Neutrophil (primary cell): ENCODE measurements around the gene ZNF362.

Source experiments
- H3K27ac ChIP-seq: fragments of 200-600 bp; sonication (generic); 2 replicates; pipeline ENCODE4 v1.5.1; 2016; ENCODE audit warnings: mild to moderate bottlenecking, moderate library complexity
- H3K27me3 ChIP-seq: fragments of 200-600 bp; sonication (generic); 2 replicates; pipeline ENCODE4 v1.6.0; 2016; ENCODE audit warnings: mild to moderate bottlenecking
- H3K36me3 ChIP-seq: fragments of 200-600 bp; sonication (generic); 2 replicates; pipeline ENCODE4 v1.5.1; 2017
- H3K4me1 ChIP-seq, 2 experiments: fragments of 200-600 bp in 1 of 2; sonication (generic) in 1 of 2; 1 replicate in 1 of 2; 2 replicates in 1 of 2; pipeline versions ENCODE4 v1.5.1 to v1.6.1; 2013 to 2016; ENCODE audit warnings: low read depth in 1 of 2, low read length in 1 of 2, mild to moderate bottlenecking in 1 of 2, moderate library complexity in 1 of 2; ENCODE audit not compliant: control insufficient read depth in 1 of 2, insufficient read depth in 1 of 2
- H3K4me3 ChIP-seq, 2 experiments: fragments of 200-600 bp in 1 of 2; sonication (generic) in 1 of 2; 1 replicate in 1 of 2; 2 replicates in 1 of 2; pipeline ENCODE4 v1.5.1; 2013 to 2016; ENCODE audit warnings: low read depth in 1 of 2, low read length in 1 of 2, mild to moderate bottlenecking in 1 of 2, moderate library complexity in 1 of 2
- H3K9me3 ChIP-seq: fragments of 200-600 bp; sonication (generic); 2 replicates; pipeline ENCODE4 v1.5.1; 2016
- CTCF ChIP-seq: fragments of 200-600 bp; sonication (generic); IDR thresholded peaks from 2 replicates; pipeline ENCODE4 v1.5.1; 2016; ENCODE audit warnings: antibody characterized with exemption

ZNF362 gene

DNA sequence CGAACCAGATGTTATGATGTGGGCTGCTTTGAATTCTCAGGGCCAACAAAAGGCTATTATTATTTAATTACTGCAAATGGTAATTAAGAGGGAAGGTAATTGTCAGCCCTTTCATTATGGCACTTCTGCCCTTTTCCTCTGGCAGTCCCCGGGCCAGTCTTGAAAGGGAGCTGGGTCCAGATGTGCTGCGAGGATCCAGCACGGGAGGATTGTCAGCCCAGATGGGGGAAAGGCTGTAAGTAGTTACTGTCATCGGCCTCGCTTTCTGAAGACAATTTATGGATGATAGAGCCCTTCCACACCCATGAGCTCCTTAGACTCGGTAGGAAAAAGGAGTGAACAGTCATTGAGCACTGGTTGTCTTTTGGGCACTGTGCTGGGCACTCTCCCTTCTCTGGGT is 8.7 kb upstream of the ZNF362 start:
- Histone ChIP-seq H3K4me3 (no peak overlapping the region), H3K36me3 (no peaks in the 10 kb centered on the region), H3K9me3 (no peaks in the 10 kb centered on the region), H3K27ac (no peak overlapping the region), H3K27me3 (peaks cover 37% of the 10 kb centered on the region), H3K4me1 (no peaks in the 10 kb centered on the region)
- no peak for TF ChIP-seq CTCF

GRCh38 chr1:33248244-33248643 is 8.0 kb upstream of the ZNF362 start:
- Histone ChIP-seq H3K36me3 (no peaks in the 10 kb centered on the region), H3K4me1 (no peaks in the 10 kb centered on the region), H3K9me3 (no peaks in the 10 kb centered on the region), H3K27ac (no peak overlapping the region), H3K4me3 (no peak overlapping the region), H3K27me3 (peaks cover 44% of the 10 kb centered on the region)
- TF ChIP-seq CTCF, result no peak

- no peak overlapping the region for H3K4me3 ChIP-seq
Observed at GRCh38 chr1:33249422-33249821, 6.9 kb upstream of the ZNF362 start.

DNA sequence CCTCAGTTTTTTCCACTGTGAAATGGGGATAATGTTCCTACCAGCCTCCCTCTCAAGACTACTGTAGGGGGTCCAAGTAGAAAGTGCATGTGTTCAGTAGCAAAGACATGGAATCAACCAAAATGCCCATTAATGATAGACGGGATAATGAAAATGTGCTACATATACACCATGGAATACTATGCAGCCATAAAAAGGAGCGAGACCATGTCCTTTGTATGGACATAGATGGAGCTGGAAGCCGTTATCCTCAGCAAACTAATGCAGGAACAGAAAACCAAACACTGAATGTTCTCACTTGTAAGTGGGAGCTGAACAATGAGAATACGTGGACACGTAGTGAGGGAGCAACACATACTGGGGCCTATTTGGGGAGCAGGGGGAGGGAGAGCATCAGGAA is 6.1 kb upstream of the ZNF362 start:
- H3K27ac ChIP-seq, result no peak overlapping the region
- no peak for TF ChIP-seq CTCF
- H3K9me3 ChIP-seq, result no peaks in the 10 kb centered on the region
- H3K27me3 ChIP-seq, result peaks cover 51% of the 10 kb centered on the region
- no peak overlapping the region for H3K4me3 ChIP-seq
- H3K4me1 ChIP-seq, result peaks cover under 1 to 2% of the 10 kb centered on the region in 2 experiments
- no peaks in the 10 kb centered on the region for H3K36me3 ChIP-seq

More at GRCh38 chr1:33249422-33249821, 6.9 kb upstream of the ZNF362 start:
- no peaks in the 10 kb centered on the region for H3K9me3 ChIP-seq
- no peaks in the 10 kb centered on the region for H3K4me1 ChIP-seq
- no peaks in the 10 kb centered on the region for H3K36me3 ChIP-seq
- no peak overlapping the region for H3K27ac ChIP-seq
- TF ChIP-seq CTCF, result no peak
- peaks cover 48% of the 10 kb centered on the region for H3K27me3 ChIP-seq

- TF ChIP-seq CTCF, result no peak
- no peak overlapping the region for H3K27ac ChIP-seq
- no peaks in the 10 kb centered on the region for H3K36me3 ChIP-seq
- H3K9me3 ChIP-seq, result no peaks in the 10 kb centered on the region
- H3K4me3 ChIP-seq, result no peak overlapping the region
- H3K27me3 ChIP-seq, result peaks cover 53% of the 10 kb centered on the region
- H3K4me1 ChIP-seq, result peaks cover 6 to 7% of the 10 kb centered on the region in 2 experiments
Observed at GRCh38 chr1:33250724-33251123, 5.6 kb upstream of the ZNF362 start.

GRCh38 chr1:33254491-33254890 is 1.8 kb upstream of the ZNF362 start:
- Histone ChIP-seq H3K4me3 (no peak overlapping the region), H3K4me1 (peaks cover 23 to 27% of the 10 kb centered on the region in 2 experiments), H3K27me3 (peaks cover 33% of the 10 kb centered on the region), H3K36me3 (no peaks in the 10 kb centered on the region), H3K27ac (no peak overlapping the region), H3K9me3 (no peaks in the 10 kb centered on the region)
- TF ChIP-seq CTCF, result no peak
